MM.1S (cell line): Measurements from ENCODE around the gene PLAAT3.

ENCODE experiments used
- DNase-seq: peaks from one replicate; pipeline ENCODE4 v3.0.0-alpha.2; 2015
- H2AFZ ChIP-seq: fragments of 300-600 bp; sonication (generic); 2 replicates; pipeline ENCODE4 v1.6.0; 2016; ENCODE audit warnings: antibody characterized with exemption, low read length
- H3F3A ChIP-seq: fragments of 300-600 bp; sonication (generic); 2 replicates; pipeline ENCODE4 v1.6.1; 2016; ENCODE audit warnings: mild to moderate bottlenecking, antibody characterized with exemption, low read length, moderate library complexity, mixed read lengths; ENCODE audit not compliant: insufficient read depth
- H3K27ac ChIP-seq: fragments of 300-600 bp; sonication (generic); 2 replicates; pipeline ENCODE4 v1.5.1; 2016; ENCODE audit warnings: mild to moderate bottlenecking, low read length
- H3K27me3 ChIP-seq: fragments of 300-600 bp; sonication (generic); replicated peaks from 2 replicates; pipeline ENCODE4 v1.6.0; 2016; ENCODE audit warnings: low read length; ENCODE audit not compliant: insufficient read depth
- H3K36me3 ChIP-seq: fragments of 300-600 bp; sonication (generic); replicated peaks from 2 replicates; pipeline ENCODE4 v1.6.1; 2016; ENCODE audit warnings: mild to moderate bottlenecking, low read length, mixed read lengths; ENCODE audit not compliant: insufficient read depth
- H3K4me1 ChIP-seq: fragments of 300-600 bp; sonication (generic); 2 replicates; pipeline ENCODE4 v1.6.1; 2016; ENCODE audit warnings: low read length, mixed read lengths
- H3K4me2 ChIP-seq: fragments of 300-600 bp; sonication (generic); 2 replicates; pipeline ENCODE4 v1.6.0; 2016; ENCODE audit warnings: low read depth, low read length
- H3K4me3 ChIP-seq: fragments of 300-600 bp; sonication (generic); 2 replicates; pipeline ENCODE4 v1.5.1; 2016; ENCODE audit warnings: low read length, mixed read lengths
- H3K79me2 ChIP-seq: fragments of 300-600 bp; sonication (generic); 2 replicates; pipeline ENCODE4 v1.6.1; 2016; ENCODE audit warnings: mixed run types, low read length, mixed read lengths
- H3K9ac ChIP-seq: fragments of 300-600 bp; sonication (generic); 2 replicates; pipeline ENCODE4 v1.6.1; 2016; ENCODE audit warnings: low read length, mixed read lengths
- H3K9me2 ChIP-seq: fragments of 300-600 bp; sonication (generic); replicated peaks from 2 replicates; pipeline ENCODE4 v1.6.1; 2016; ENCODE audit warnings: mild to moderate bottlenecking, low read length, mixed read lengths; ENCODE audit not compliant: insufficient read depth
- H3K9me3 ChIP-seq: fragments of 300-600 bp; sonication (generic); replicated peaks from 2 replicates; pipeline ENCODE4 v1.6.1; 2016; ENCODE audit warnings: mild to moderate bottlenecking, low read length, mixed read lengths; ENCODE audit not compliant: insufficient read depth
- H4K20me1 ChIP-seq: fragments of 300-600 bp; sonication (generic); 2 replicates; pipeline ENCODE4 v1.6.1; 2016; ENCODE audit warnings: mild to moderate bottlenecking, low read length, moderate library complexity, mixed read lengths; ENCODE audit not compliant: insufficient read depth
- CTCF ChIP-seq: fragments of 300-600 bp; sonication (generic); IDR thresholded peaks from 2 replicates; pipeline ENCODE4 v1.5.1; 2016; ENCODE audit warnings: antibody characterized with exemption, low read length, mixed read lengths
- EZH2 ChIP-seq: fragments of 300-600 bp; sonication (generic); optimal IDR thresholded peaks from 2 replicates; pipeline ENCODE3; 2017; ENCODE audit warnings: low read depth, mild to moderate bottlenecking, antibody characterized with exemption, low read length, mixed read lengths
- EZH2phosphoT487 ChIP-seq: fragments of 300-600 bp; sonication (generic); IDR thresholded peaks from 2 replicates; pipeline ENCODE4 v1.6.1; 2018; ENCODE audit warnings: antibody characterized with exemption, low read length

PLAAT3 gene

GRCh38 chr11:63623513-63624140 is 9.4 kb upstream of the PLAAT3 start:
- H3K27me3 ChIP-seq: no peaks in the 10 kb centered on the region
- no peaks in the 10 kb centered on the region for H3K36me3 ChIP-seq
- H3K9ac ChIP-seq: no peak overlapping the region
- DNase-seq: no peak
- no peaks in the 10 kb centered on the region for H3K9me2 ChIP-seq
- no peak overlapping the region for H3K4me3 ChIP-seq
- H4K20me1 ChIP-seq: no peaks in the 10 kb centered on the region
- no peak overlapping the region for H2AFZ ChIP-seq
- no peak overlapping the region for H3K27ac ChIP-seq
- peaks cover 11% of the 10 kb centered on the region; the same call in 1 of the 2 replicates for H3K4me1 ChIP-seq
- H3F3A ChIP-seq: peaks cover 2% of the 10 kb centered on the region; the same call in 1 of the 2 replicates
- TF ChIP-seq CTCF: no peak
- TF ChIP-seq EZH2phosphoT487: no peak
- TF ChIP-seq EZH2: no peak
- H3K4me2 ChIP-seq: no peak overlapping the region
- H3K79me2 ChIP-seq: no peaks in the 10 kb centered on the region
- H3K9me3 ChIP-seq: no peaks in the 10 kb centered on the region

GRCh38 chr11:63622323-63622722 is 8.1 kb upstream of the PLAAT3 start:
- no peaks in the 10 kb centered on the region for H3K36me3 ChIP-seq
- no peak for DNase-seq
- H4K20me1 ChIP-seq: no peaks in the 10 kb centered on the region
- no peaks in the 10 kb centered on the region for H3K27me3 ChIP-seq
- H3K4me2 ChIP-seq: no peak overlapping the region
- H2AFZ ChIP-seq: no peak overlapping the region
- no peaks in the 10 kb centered on the region for H3K9me3 ChIP-seq
- peaks cover 11% of the 10 kb centered on the region; the same call in 1 of the 2 replicates for H3K4me1 ChIP-seq
- TF ChIP-seq EZH2phosphoT487 (no peak), EZH2 (no peak), CTCF (no peak)
- H3K9me2 ChIP-seq: no peaks in the 10 kb centered on the region
- no peak overlapping the region for H3K27ac ChIP-seq
- H3K79me2 ChIP-seq: no peaks in the 10 kb centered on the region
- H3F3A ChIP-seq: peaks cover 2% of the 10 kb centered on the region; the same call in 1 of the 2 replicates
- H3K9ac ChIP-seq: no peak overlapping the region
- H3K4me3 ChIP-seq: no peak overlapping the region

GRCh38 chr11:63621071-63621470 is 6.8 kb upstream of the PLAAT3 start:
- H3K27me3 ChIP-seq: no peaks in the 10 kb centered on the region
- no peak overlapping the region for H3K4me2 ChIP-seq
- no peaks in the 10 kb centered on the region for H4K20me1 ChIP-seq
- H2AFZ ChIP-seq: no peak overlapping the region
- H3K9me2 ChIP-seq: no peaks in the 10 kb centered on the region
- no peaks in the 10 kb centered on the region for H3K36me3 ChIP-seq
- H3K4me1 ChIP-seq: peaks cover 11% of the 10 kb centered on the region; the same call in 1 of the 2 replicates
- peak; percentile 24 for DNase-seq
- H3K9me3 ChIP-seq: no peaks in the 10 kb centered on the region
- H3F3A ChIP-seq: peaks cover 2% of the 10 kb centered on the region; the same call in 1 of the 2 replicates
- H3K27ac ChIP-seq: no peak overlapping the region
- H3K79me2 ChIP-seq: no peaks in the 10 kb centered on the region
- no peak overlapping the region for H3K9ac ChIP-seq
- H3K4me3 ChIP-seq: no peak overlapping the region
- TF ChIP-seq EZH2: no peak
- no peak for TF ChIP-seq CTCF
- TF ChIP-seq EZH2phosphoT487: no peak
